Measurements from ENCODE around the gene KRTAP19-5.
"Not testable (repeated sequence)": the region's sequence is repeated elsewhere in the genome, so short reads cannot be mapped to it uniquely, and the experiment has no call there.

The KRTAP19-5 gene

DNA sequence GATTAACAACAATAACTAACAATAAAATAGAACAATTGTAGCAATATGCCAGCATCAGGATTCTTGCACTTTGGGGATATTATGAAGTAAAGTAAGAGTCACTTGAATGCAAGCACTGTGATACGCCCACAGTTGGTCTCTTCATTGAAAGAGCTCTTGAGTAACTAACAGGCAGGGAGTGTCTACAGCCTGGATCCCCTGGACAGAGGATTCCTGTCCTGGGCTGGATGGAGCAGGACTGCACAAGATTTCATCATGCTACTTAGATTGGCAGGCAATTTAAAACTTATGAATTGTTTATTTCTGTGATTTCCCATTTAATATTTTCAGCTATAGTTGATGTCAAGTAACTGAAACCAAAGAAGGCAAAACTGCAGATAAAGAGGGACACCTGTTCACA, 13.7 kb upstream of the KRTAP19-5 start:
- Histone ChIP-seq H3K27ac (ENCODE audit: low read depth, low read length) (no peak overlapping the region), H3K79me2 (ENCODE audit: control insufficient read depth, low read length) (no peaks in the 10 kb centered on the region), H3K27me3 (ENCODE audit: control insufficient read depth, low read length) (no peaks in the 10 kb centered on the region), H3K36me3 (ENCODE audit: control insufficient read depth, low read length) (no peaks in the 10 kb centered on the region), H3K9me3 (ENCODE audit: control insufficient read depth, insufficient read depth, low read length) (no peaks in the 10 kb centered on the region), H4K20me1 (ENCODE audit: control insufficient read depth, insufficient read depth, low read depth, low read length) (no peaks in the 10 kb centered on the region), H3F3A (ENCODE audit: control insufficient read depth, insufficient read depth) (no peaks in the 10 kb centered on the region), H3K4me2 (ENCODE audit: low read length) (no peak overlapping the region), H3K9me2 (replicated peaks; ENCODE audit: control insufficient read depth, low read length) (no peaks in the 10 kb centered on the region), H3K4me3 (ENCODE audit: low read length) (no peak overlapping the region), H3K4me1 (ENCODE audit: control insufficient read depth, low read length) (no peaks in the 10 kb centered on the region)
- TF ChIP-seq EZH2phosphoT487 (IDR thresholded peaks at IDR 0.05; ENCODE audit: borderline replicate concordance, low read length): no peak
- TF ChIP-seq, protein P1, sequence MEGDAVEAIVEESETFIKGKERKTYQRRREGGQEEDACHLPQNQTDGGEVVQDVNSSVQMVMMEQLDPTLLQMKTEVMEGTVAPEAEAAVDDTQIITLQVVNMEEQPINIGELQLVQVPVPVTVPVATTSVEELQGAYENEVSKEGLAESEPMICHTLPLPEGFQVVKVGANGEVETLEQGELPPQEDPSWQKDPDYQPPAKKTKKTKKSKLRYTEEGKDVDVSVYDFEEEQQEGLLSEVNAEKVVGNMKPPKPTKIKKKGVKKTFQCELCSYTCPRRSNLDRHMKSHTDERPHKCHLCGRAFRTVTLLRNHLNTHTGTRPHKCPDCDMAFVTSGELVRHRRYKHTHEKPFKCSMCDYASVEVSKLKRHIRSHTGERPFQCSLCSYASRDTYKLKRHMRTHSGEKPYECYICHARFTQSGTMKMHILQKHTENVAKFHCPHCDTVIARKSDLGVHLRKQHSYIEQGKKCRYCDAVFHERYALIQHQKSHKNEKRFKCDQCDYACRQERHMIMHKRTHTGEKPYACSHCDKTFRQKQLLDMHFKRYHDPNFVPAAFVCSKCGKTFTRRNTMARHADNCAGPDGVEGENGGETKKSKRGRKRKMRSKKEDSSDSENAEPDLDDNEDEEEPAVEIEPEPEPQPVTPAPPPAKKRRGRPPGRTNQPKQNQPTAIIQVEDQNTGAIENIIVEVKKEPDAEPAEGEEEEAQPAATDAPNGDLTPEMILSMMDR (IDR thresholded peaks at IDR 0.05; ENCODE audit: low read depth, low read length, poor library complexity, severe bottlenecking): no peak

DNA sequence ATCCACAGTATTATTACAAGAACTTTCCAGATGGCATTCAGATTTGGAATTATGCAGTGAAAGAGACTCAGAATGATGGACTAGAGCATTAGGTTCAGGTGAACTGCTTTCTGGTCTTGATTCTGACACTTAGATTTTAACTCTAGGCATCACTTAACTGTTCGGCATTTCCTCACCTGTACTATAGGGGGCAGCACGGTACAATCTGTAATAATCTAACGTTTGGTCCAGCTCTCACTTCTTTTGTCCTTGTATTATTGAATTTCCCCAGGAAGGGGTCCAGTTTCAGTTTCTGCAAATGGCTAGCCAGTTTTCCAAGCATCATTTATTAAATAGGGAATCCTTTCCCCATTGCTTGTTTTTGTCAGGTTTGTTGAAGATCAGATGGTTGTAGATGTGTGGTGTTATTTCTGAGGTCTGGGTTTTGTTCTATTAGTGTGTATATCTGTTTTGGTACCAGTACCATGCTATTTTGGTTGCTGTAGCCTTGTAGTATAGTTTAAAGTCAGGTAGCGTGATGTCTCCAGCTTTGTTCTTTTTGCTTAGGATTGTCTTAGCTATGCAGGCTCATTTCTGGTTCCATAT, 3.8 kb upstream of the KRTAP19-5 start:
- not testable (repeated sequence) for H3K4me1 ChIP-seq (ENCODE audit: control insufficient read depth, low read length); H3K9me2 ChIP-seq (replicated peaks; ENCODE audit: control insufficient read depth, low read length); H3K27me3 ChIP-seq (ENCODE audit: control insufficient read depth, low read length); H3K27ac ChIP-seq (ENCODE audit: low read depth, low read length); H3K36me3 ChIP-seq (ENCODE audit: control insufficient read depth, low read length); H3K4me2 ChIP-seq (ENCODE audit: low read length); H3K79me2 ChIP-seq (ENCODE audit: control insufficient read depth, low read length); H3F3A ChIP-seq (ENCODE audit: control insufficient read depth, insufficient read depth); H3K4me3 ChIP-seq (ENCODE audit: low read length); H4K20me1 ChIP-seq (ENCODE audit: control insufficient read depth, insufficient read depth, low read depth, low read length); H3K9me3 ChIP-seq (ENCODE audit: control insufficient read depth, insufficient read depth, low read length)
- TF ChIP-seq, protein P1 (IDR thresholded peaks at IDR 0.05; ENCODE audit: low read depth, low read length, poor library complexity, severe bottlenecking): peak; percentile 64

DNA sequence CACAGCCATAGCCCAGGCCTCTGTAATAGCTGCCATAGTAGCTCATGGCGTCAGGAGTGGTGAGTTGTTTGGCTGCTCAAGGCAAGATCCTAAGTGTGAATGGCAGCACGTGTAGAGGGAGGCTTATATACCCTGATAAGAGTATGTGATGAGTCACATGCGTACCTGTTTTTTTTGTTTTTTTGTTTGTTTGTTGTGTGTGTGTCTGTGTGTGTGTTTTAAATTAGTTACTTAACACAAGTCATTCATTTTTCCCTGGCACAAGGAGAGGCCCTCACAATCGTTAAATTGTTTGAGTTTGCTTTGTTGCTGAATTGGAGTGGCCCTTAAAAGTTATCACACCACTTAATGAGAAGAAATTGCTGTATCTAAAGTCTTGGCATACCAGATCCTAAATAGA, 4.9 kb downstream of the KRTAP19-5 start, which contains the start of gene KRTAP19-4:
Gene KRTAP19-4, minus strand, starts transcription at position 101 of the 400 bp plus-strand sequence. Its CDS starts 55 bp downstream, at position 46.
- Histone ChIP-seq H3K27me3 (ENCODE audit: control insufficient read depth, low read length) (no peaks in the 10 kb centered on the region), H3K79me2 (ENCODE audit: control insufficient read depth, low read length) (no peaks in the 10 kb centered on the region), H3K9me3 (ENCODE audit: control insufficient read depth, insufficient read depth, low read length) (no peaks in the 10 kb centered on the region), H3K27ac (ENCODE audit: low read depth, low read length) (no peak within 1 kb of the TSS), H3F3A (ENCODE audit: control insufficient read depth, insufficient read depth) (no peaks in the 10 kb centered on the region), H3K4me1 (ENCODE audit: control insufficient read depth, low read length) (no peaks in the 10 kb centered on the region), H3K9me2 (replicated peaks; ENCODE audit: control insufficient read depth, low read length) (no peaks in the 10 kb centered on the region), H3K4me3 (ENCODE audit: low read length) (no peak within 1 kb of the TSS), H3K36me3 (ENCODE audit: control insufficient read depth, low read length) (no peaks in the 10 kb centered on the region), H3K4me2 (ENCODE audit: low read length) (no peak within 1 kb of the TSS), H4K20me1 (ENCODE audit: control insufficient read depth, insufficient read depth, low read depth, low read length) (no peaks in the 10 kb centered on the region)
- no peak for TF ChIP-seq EZH2phosphoT487 (IDR thresholded peaks at IDR 0.05; ENCODE audit: borderline replicate concordance, low read length)
- TF ChIP-seq, protein P1 (IDR thresholded peaks at IDR 0.05; ENCODE audit: low read depth, low read length, poor library complexity, severe bottlenecking): no peak

All from DOHH2 (cell line).